Epithelial cell of prostate (primary cell): ENCODE data around the gene CCDC142.

Experiments
- DNase-seq: peaks from one replicate; pipeline ENCODE4 v3.0.0-alpha.2; 2011; ENCODE audit warnings: low read depth, low spot score
- H3K27ac ChIP-seq: fragments of 450-650 bp; 2 replicates; pipeline ENCODE4 v1.5.1; 2017; ENCODE audit warnings: mild to moderate bottlenecking

Gene CCDC142

GRCh38 chr2:74515271-74515980 lies 32.6 kb upstream of the CCDC142 start:
- H3K27ac ChIP-seq: no peak overlapping the region
- no peak for DNase-seq

GRCh38 chr2:74514368-74515270 lies 31.8 kb upstream of the CCDC142 start, which contains the start of gene TLX2:
Gene TLX2, plus strand, starts transcription at chr2:74514450. Its CDS starts 357 bp downstream, at chr2:74514807.
- DNase-seq: no peak
- H3K27ac ChIP-seq: no peak within 1 kb of the TSS

GRCh38 chr2:74513605-74514367 lies 31.0 kb upstream of the CCDC142 start:
- DNase-seq: no peak

GRCh38 chr2:74512744-74513604 lies 30.2 kb upstream of the CCDC142 start:
- no peak overlapping the region for H3K27ac ChIP-seq
- no peak for DNase-seq

More at GRCh38 chr2:74513605-74514367, 31.0 kb upstream of the CCDC142 start:
- no peak overlapping the region for H3K27ac ChIP-seq

GRCh38 chr2:74511104-74511989 lies 28.5 kb upstream of the CCDC142 start:
- no peak for DNase-seq
- H3K27ac ChIP-seq: no peak overlapping the region

GRCh38 chr2:74510272-74510671 lies 27.5 kb upstream of the CCDC142 start:
- no peak for DNase-seq
- no peak overlapping the region for H3K27ac ChIP-seq

- H3K27ac ChIP-seq: peak overlapping the region; percentile 98
- no peak for DNase-seq
These were observed 25.2 kb upstream of the CCDC142 start for GRCh38 chr2:74507926-74508520.

GRCh38 chr2:74507145-74507925 lies 24.5 kb upstream of the CCDC142 start, which contains the start of gene PCGF1:
Gene PCGF1, minus strand, starts transcription at chr2:74507695. Its CDS starts 27 bp downstream, at chr2:74507668.
- DNase-seq: peak; percentile 90
- H3K27ac ChIP-seq: peak within 1 kb of the TSS; percentile 98

GRCh38 chr2:74505448-74506246 lies 22.8 kb upstream of the CCDC142 start:
- no peak for DNase-seq
- H3K27ac ChIP-seq: peak overlapping the region; percentile 98

GRCh38 chr2:74504591-74504990 lies 21.8 kb upstream of the CCDC142 start:
- DNase-seq: no peak
- H3K27ac ChIP-seq: no peak overlapping the region

- no peak for DNase-seq
- H3K27ac ChIP-seq: no peak overlapping the region
These were observed 21.0 kb upstream of the CCDC142 start for GRCh38 chr2:74503506-74504475.

GRCh38 chr2:74502720-74503505 lies 20.1 kb upstream of the CCDC142 start:
- no peak overlapping the region for H3K27ac ChIP-seq
- peak; percentile 29 for DNase-seq

GRCh38 chr2:74502147-74502719 lies 19.4 kb upstream of the CCDC142 start:
- DNase-seq: no peak
- no peak overlapping the region for H3K27ac ChIP-seq

GRCh38 chr2:74501335-74502071 lies 18.7 kb upstream of the CCDC142 start:
- no peak overlapping the region for H3K27ac ChIP-seq
- DNase-seq: no peak
